ENCODE results near the gene TIMP3.
"Not testable (repeated sequence)": the region's sequence is repeated elsewhere in the genome, so short reads cannot be mapped to it uniquely, and the experiment has no call there.

TIMP3 gene

DNA sequence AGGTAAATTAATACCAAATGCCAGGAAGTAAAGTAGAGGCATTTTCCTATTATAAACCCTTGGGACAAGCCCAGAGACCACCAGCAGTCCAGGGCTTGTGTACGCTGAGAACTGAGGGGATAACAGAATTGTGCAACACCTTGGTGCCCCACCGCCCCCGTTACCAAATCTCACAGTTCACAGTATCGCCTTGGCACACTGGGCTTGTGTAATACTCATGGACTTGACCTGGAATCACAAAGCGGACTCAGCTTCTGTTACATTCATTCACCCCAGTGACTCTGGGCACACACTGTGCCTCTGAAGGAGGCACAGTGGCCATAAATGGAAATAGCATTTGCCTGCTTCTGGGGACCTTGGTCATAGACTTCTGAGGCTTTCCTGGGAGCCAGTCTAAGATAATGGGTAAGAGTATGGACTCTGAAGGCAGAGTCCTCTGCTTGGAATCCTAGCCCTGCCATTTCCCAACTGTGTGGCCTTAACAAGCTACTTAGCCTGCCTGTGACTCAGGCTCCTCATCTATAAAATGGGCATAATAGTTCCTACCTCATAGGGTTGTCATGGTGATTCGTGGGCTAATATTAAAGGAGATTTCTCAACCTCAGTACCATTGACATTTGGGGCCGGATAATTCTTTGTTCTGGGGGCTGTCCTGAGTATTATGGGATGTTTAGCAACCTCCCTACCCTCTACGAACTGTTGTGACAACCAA is 53.7 kb downstream of the TIMP3 start:
- no peak for DNase-seq (ENCODE audit: low spot score)

DNA sequence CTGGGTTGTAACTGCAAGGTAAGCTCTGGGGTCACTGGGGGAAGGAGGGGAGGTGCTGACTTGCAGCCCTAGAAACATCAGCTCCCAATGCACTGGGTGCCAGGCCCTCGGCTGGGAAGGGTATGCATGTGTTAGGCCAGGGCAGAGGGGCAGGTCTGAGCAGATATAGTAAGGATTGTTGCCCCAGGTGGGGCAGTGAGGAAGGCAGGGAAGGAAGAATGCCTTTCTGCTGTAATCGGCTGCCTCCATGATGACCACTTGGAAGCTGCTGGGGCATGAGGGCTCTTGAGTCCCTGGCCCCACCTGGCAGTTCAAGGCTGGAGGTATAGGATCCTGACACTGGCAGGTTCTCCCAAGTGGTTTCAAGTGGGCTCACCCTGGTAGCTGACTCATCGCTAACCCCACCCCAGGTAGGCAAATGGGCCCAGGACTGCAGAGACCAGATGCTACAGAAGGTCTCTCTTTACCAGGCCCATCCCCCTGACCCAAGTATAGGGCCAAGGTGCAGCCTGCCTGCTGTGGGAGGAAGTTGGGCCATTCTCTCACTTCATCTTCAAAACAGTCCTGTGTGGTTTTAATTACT is 56.7 kb downstream of the TIMP3 start:
- no peak for DNase-seq (ENCODE audit: low spot score)

DNA sequence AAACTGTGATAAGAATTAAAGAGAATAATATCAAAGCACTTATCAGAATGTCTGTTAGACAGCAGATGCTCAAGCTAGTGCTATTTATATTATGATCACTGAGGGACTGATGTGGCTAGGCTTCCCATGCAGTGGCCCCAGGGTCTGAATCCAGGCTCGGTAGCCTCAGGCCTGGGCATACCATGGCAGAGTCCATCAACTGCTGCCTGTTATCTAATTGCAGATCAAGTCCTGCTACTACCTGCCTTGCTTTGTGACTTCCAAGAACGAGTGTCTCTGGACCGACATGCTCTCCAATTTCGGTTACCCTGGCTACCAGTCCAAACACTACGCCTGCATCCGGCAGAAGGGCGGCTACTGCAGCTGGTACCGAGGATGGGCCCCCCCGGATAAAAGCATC is 57.5 kb downstream of the TIMP3 start:
- DNase-seq (ENCODE audit: low spot score) = no peak

DNA sequence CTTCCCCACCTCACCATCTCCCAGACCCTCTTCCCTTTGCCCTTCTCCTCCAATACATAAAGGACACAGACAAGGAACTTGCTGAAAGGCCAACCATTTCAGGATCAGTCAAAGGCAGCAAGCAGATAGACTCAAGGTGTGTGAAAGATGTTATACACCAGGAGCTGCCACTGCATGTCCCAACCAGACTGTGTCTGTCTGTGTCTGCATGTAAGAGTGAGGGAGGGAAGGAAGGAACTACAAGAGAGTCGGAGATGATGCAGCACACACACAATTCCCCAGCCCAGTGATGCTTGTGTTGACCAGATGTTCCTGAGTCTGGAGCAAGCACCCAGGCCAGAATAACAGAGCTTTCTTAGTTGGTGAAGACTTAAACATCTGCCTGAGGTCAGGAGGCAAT is 58.2 kb downstream of the TIMP3 start:
- DNase-seq (ENCODE audit: low spot score) = no peak

DNA sequence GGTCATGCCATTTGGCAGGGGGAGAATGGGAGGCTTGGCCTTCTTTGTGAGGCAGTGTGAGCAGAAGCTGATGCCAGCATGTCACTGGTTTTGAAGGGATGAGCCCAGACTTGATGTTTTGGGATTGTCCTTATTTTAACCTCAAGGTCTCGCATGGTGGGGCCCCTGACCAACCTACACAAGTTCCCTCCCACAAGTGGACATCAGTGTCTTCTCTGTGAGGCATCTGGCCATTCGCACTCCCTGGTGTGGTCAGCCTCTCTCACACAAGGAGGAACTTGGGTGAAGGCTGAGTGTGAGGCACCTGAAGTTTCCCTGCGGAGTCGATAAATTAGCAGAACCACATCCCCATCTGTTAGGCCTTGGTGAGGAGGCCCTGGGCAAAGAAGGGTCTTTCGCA is 59.8 kb downstream of the TIMP3 start:
- no peak for DNase-seq (ENCODE audit: low spot score)

DNA sequence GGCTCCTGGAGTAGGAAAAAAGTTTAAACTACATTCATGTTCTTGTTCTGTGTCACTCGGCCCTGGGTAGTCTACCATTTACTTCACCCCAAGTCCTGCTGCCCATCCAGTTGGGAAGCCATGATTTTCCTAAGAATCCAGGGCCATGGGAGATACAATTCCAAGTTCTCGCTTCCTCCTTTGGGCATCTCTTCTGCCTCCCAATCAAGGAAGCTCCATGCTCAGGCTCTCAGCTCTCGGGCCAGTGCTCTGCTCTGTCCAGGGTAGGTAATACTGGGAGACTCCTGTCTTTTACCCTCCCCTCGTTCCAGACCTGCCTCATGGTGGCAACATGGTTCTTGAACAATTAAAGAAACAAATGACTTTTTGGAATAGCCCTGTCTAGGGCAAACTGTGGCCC is 60.6 kb downstream of the TIMP3 start:
- DNase-seq (ENCODE audit: low spot score) = no peak

DNA sequence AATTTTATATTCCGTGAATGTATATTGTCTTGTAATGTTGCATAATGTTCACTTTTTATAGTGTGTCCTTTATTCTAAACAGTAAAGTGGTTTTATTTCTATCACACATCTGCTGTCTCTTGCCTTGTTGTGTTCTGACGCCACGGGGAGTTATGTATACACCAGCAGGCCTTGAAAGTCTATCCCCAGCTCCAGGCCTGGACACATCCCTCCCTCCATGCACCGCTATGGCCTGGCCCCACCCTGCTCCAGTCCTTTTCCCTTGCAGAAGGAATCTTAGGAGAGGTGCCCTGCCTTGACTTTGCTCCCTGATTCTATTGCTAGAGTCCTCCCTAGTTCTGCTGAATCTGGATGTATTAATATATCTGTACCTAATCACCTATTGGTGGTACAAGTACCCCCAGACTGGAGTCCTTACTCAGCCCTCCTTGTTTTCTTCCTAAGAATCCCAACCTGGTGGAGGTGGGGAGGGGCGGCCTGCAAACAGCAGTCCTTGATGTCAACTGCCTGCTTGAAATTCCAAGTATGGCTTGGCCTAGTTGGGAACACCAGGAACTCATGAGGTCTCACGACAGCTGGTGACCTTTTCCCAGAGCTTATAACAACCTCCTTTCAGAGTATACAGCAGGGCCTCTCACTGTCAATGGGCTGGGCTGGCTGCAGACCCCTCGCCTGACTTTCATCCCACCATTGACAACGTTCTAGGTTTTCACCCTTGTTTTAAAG is 61.6 kb downstream of the TIMP3 start:
- no peak for DNase-seq (ENCODE audit: low spot score)

DNA sequence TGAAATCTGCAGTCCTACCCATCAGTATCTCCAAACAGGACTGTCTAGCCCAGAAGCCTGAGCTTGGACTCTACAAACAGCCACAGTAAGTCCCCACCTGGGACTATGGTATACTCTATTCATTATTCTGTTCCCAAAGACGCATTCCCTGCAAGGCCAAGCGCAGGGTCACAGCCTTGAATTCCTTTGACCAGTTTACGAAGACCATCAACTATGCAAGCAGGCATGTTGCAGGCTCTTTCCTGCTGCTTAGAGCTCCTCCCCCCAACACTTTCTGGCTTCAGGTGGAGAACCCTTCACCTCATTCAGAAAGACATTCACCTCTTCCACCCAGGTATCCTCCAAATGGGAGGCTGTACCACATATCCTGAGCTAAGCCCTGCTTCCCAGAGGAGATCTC is 62.5 kb downstream of the TIMP3 start:
- DNase-seq (ENCODE audit: low spot score) = no peak

DNA sequence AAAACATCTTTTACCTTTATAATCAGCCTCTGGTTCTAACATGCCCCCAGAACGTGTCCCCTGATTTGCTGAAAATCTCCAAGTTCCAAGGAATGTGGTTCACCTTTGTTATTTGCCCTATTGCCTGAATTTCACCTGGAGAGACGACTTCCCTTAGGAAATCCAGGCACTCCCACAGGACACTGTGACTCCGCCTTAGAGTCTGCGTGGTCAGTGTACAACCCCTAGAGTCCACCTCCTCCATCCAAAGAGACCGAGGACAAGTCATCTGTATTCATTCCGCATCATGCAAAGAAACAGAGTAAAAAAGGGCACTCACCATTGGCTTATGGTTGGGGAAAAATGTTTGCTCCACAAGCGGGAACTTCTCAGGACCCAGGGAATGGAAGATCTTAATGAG is 63.1 kb downstream of the TIMP3 start:
- DNase-seq (ENCODE audit: low spot score) = no peak

DNA sequence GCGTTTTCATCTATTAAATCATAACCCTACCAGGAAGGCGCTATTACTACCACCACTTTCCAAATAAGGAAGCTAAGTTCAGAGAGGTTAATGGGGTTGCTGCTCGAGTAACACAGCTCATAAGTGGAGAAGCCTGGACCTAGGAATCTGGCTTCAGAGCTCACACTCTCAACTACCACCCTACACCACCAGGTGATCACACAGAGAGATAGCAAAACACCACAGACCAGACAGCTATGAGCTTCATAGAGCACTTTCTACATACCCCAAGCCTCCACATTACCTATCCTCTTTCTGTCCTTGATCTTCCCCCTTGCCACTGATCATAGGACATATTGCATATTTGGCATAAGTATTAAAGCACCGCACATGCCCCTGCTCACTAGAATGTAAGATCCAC is 65.4 kb downstream of the TIMP3 start:
- DNase-seq (ENCODE audit: low spot score) = no peak

DNA sequence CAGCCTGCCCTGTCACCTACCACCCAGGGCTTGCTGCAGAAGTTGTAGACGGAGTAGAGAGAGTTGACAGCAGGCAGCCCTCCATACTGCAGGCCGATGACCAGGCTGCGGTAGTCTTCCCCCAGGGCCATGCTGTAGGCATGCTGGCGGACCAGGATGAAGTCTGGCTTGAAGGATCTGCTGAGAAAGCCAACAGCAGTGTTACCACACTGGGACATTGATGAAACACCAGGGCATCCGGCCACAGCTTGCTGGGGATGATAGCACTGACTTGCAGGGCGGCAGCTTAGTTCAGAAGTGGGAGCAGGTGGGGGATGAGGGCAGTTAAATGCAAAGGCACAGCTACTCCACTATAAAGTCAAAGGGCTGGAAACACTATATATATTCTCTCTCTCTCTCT is 67.4 kb downstream of the TIMP3 start:
- DNase-seq (ENCODE audit: low spot score) = no peak

DNA sequence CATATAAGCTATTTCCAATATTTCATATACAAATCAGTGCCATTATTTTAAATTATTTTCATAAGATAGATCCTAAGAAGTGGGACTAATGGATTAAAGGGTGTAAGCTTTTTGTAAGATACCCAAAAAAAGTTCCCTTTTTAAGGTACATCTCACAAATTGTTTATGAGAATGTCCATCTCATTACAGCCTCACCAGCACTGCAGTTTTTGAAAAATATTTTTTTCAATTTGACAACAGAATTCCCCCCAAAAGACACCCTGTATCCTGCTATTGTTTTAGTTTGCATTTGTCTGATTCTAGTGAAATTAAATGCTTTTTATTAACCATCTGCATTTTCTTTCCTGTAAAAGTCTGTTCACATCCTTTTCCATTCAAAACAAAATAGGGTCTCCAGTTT is 69.0 kb downstream of the TIMP3 start:
- no peak for DNase-seq (ENCODE audit: low spot score)

DNA sequence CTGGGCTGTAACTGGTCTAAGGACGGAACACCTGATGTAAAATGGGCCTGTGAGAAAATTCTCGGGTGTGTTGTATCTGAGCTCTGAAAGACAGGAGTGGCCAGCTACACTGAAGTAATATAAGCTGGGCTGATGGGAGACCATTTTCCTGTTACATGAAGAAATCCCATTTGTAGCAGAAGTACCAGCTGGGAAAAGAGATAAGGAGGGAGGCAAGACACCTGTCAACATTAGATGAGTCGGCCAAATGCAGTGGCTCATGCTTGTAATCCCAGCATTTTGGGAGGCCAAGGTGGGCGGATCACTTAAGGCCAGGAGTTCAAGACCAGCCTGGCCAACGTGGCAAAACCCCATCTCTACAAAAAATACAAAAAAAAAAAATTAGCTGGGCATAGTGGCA is 72.1 kb downstream of the TIMP3 start:
- not testable (repeated sequence) for DNase-seq (ENCODE audit: low spot score)

DNA sequence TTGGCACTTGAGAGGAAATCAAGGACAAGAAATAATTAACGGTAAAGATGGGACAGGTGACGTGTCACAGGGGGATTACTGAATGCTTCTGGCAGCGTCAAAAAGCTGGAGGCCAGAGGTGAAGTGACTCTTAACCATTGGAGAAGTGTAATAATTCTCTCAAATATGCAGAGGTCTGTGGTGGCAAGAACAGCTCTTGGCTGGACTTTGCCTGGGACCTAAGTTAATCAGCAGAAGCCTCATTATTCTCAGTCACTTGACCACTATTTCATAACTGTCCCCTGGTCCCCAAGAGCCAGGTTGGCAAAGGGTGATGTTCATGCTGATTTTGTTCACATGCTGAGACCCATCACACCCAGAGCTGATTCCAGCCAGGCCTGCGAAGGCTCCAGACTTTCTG is 72.9 kb downstream of the TIMP3 start:
- no peak for DNase-seq (ENCODE audit: low spot score)

DNA sequence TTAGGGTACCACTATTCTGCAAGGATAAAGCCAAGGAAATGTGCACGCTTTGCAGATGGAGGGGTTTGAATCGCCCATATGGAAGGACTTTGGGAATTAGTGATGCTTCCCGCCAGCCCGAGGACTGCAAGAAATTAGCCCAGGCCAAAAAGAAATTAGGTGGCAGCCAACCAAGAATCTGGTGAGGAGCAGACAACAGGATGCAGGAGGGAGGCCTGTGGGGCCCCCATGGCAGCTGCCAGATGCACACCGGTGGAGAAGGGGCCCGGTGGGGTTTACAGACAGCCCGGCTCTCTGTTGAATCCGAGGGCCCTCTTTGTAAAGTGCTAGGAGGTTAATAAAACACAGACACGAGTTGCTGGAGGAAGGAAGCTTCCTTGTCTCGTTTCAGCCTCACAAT is 73.5 kb downstream of the TIMP3 start:
- DNase-seq (ENCODE audit: low spot score) = no peak

DNA sequence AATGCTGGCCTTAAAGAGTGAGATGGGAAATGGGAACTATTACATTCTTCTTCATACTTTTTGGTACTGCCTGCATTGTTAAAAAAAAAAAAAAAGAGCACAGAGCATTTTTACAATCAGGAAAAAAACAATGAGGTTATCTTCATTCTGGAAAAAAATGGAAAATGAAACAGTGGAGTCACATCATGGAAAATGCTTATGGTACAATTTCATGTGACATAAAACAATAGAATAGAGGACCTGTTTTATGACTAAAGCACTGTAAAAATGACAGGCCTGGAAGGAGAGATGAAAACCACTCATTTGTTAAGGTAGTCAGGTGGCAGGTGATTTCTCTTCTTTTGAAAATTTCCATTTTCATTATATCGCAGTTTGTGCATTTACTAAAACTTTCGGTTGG is 75.0 kb downstream of the TIMP3 start:
- no peak for DNase-seq (ENCODE audit: low spot score)

DNA sequence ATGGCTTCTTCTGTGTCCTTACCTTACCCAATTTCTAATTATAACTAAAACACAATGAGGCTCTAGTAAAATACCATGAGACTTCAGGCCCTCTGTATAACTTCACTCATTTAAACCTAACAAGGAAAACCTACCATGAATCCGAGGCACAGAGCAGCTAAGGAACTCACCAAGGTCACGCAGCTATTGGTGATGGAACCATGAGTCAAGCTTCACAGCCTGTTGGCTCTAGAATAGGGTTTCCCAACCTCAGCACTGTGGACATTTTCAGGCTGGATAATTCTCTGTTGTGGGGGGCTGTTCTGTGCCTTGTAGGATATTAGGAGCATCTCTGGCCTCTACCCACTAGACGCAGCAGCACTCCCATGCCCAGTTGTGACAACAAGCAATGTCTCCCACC is 75.7 kb downstream of the TIMP3 start:
- no peak for DNase-seq (ENCODE audit: low spot score)

DNA sequence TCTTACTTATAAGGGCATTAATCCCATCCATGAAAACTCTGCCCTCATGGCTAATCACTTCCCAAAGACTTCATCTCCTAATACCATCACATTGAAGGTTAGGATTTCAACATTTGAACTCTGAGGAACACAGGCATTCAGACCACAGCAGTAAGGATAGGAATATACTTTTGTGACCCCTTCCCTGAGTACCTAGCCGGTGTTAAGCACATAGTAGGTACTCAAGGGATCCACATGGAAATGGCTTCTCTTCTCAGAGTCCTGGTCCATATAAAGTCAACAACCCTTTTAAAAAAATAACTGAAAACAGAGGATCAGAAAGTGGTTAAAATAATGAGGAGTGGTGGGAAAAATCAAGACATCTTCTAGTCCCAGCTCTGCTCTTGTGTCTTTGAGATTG is 78.0 kb downstream of the TIMP3 start:
- no peak for DNase-seq (ENCODE audit: low spot score)

DNA sequence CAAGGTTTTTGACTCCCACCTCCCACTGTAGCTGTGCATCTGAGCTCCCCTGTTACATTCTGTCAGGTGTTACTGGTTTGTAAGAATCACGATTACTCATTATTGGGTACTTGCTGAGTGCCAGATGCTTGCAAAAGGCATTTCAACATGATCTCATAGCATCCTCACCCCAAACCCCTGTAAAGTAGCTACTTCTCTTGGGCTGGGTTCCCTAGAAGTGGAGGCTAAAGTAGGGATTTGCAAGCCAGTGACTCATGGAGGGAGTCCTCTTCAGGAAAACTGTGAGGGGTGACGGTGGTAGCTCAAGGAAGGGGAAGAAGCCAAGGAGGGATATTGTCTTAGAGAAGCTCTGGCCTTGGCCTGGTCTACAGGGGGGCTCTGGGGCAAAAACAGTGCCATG is 78.6 kb downstream of the TIMP3 start:
- no peak for DNase-seq (ENCODE audit: low spot score)

DNA sequence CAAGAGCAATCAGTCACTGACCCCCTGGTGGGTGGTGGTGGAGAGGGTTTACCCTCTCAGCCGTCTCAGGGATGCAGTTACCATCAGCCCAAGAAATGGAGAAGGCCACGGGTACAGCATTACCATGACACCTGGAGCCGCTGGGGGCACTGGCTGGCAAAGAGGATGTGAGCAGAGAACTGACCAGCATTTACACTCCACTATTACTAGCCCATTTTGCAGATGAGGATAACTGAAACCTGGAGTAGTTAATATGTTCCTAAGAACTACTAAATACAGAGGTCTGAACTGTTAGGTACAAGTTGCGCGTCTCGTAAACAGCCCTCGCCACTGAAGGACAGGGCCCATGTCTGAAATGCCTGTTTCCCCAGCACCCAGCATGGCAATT is 79.0 kb downstream of the TIMP3 start:
- no peak for DNase-seq (ENCODE audit: low spot score)

DNA sequence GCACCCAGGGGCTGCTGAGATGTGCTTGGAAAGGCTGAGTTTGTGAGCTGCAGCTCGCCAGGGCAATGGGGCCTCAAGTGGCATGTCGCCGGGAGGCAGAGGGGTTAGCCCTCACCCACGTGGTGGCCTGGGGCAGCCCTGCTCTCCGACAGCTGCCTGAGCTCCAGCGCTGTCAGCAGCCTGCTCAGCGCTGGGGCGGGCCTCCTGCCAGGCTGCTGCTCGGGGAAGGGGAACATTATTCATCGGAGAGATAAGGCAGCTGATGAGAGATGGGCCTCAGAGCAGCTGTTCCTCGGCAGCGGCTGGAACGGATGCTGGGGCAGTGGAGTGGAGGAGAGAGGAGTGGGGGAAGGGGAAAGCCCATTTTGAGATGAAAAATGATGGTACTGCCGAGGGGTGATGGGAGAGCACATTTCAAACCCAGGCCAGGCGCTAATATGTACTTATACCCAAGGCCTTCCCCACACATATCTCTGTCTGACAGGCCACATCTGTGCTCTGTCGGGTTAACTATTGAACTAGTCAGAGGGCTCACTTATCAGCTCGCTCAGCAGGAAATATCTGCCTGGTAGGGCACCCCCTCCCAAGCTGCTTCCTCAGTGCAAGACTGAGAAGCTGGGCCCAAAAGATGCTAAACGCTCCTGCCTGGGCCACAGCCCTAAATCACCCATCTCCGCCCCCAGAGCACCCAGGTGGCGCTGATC is 79.5 kb downstream of the TIMP3 start:
- DNase-seq (ENCODE audit: low spot score) = no peak

DNA sequence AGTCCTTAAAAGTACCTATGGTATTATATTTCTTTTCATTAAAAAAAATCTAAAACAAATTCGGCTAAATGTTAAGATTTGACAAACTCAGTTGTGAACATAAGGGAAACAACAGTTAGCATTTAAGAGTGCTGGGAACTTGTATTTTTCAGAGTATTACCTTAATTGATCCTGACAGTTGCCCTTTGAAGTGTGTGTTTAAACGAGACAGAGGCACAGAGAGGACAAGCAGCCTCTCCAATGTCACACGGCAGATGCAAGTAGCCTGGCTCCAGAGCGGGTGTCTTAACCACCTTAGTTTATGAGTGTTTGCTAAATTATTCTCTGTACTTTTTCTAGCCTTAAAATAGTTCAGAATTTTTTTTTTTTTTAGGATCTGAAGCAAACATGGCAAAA is 80.9 kb downstream of the TIMP3 start:
- no peak for DNase-seq (ENCODE audit: low spot score)
